H1 (cell line): ENCODE results near the gene GNS.

Experiments
- GABPA ChIP-seq: IDR thresholded peaks from 2 replicates; pipeline ENCODE4 v1.6.1; 2011; ENCODE audit warnings: mild to moderate bottlenecking, low read length, moderate library complexity, borderline replicate concordance; ENCODE audit not compliant: insufficient read depth
- SP2 ChIP-seq: IDR thresholded peaks from 2 replicates; pipeline ENCODE4 v1.6.1; 2012; ENCODE audit warnings: mild to moderate bottlenecking, low read length, inconsistent platforms
- TF ChIP-seq, protein P1 (sequence below): IDR thresholded peaks from 2 replicates; pipeline ENCODE4 v1.6.1; 2012; ENCODE audit warnings: low read length, inconsistent platforms

DNA sequence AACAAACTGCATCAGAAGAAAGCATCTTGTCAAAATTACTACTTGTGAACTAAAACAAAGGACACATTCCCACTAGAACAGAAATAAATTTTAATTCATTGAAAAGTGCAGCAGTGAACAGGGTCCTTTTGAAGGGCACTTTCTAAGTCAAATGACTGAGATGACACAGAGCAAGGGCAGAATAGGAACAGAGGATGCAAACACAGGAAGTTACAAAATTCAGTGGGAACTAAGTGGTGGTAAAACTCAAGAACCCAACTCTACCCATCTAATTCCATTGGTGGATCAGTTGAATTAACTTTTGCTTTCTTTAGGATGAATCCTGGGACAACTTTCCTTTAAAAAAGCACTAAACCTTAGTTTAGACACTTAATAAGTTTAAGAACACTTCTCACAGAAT lies 45.8 kb downstream of the GNS start:
- TF ChIP-seq, protein P1, sequence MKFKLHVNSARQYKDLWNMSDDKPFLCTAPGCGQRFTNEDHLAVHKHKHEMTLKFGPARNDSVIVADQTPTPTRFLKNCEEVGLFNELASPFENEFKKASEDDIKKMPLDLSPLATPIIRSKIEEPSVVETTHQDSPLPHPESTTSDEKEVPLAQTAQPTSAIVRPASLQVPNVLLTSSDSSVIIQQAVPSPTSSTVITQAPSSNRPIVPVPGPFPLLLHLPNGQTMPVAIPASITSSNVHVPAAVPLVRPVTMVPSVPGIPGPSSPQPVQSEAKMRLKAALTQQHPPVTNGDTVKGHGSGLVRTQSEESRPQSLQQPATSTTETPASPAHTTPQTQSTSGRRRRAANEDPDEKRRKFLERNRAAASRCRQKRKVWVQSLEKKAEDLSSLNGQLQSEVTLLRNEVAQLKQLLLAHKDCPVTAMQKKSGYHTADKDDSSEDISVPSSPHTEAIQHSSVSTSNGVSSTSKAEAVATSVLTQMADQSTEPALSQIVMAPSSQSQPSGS = no peak
- TF ChIP-seq SP2 (no peak), GABPA (no peak)
